Stimulated activated memory B cell treated with anti-CD40 and anti-IgM and Interleukin-4, amounts not matched to agents 10 μg/mL and 1 μg/mL and 100 μg/mL, for 72 hours (primary cell): ENCODE data around the gene FBRSL1.

Experiments
- ATAC-seq: fragments of 150-1000 bp; cut with Tn5 transposase; 2 replicates; pipeline ENCODE4 v1.10.0; 2021
- H3K27ac Mint-ChIP-seq: one replicate; pipeline ENCODE4 v1.8.0; 2022; ENCODE audit warnings: mild to moderate bottlenecking, mixed read lengths
- H3K27me3 Mint-ChIP-seq: one replicate; pipeline ENCODE4 v1.8.0; 2022; ENCODE audit warnings: mixed read lengths
- H3K36me3 Mint-ChIP-seq: one replicate; pipeline ENCODE4 v1.8.0; 2022; ENCODE audit warnings: mixed read lengths
- H3K4me1 Mint-ChIP-seq: one replicate; pipeline ENCODE4 v1.8.0; 2022; ENCODE audit warnings: mixed read lengths
- H3K4me3 Mint-ChIP-seq: one replicate; pipeline ENCODE4 v1.8.0; 2022; ENCODE audit warnings: mild to moderate bottlenecking, moderate library complexity, mixed read lengths
- H3K9me3 Mint-ChIP-seq: one replicate; pipeline ENCODE4 v1.8.0; 2022; ENCODE audit warnings: mixed read lengths

The FBRSL1 gene

DNA sequence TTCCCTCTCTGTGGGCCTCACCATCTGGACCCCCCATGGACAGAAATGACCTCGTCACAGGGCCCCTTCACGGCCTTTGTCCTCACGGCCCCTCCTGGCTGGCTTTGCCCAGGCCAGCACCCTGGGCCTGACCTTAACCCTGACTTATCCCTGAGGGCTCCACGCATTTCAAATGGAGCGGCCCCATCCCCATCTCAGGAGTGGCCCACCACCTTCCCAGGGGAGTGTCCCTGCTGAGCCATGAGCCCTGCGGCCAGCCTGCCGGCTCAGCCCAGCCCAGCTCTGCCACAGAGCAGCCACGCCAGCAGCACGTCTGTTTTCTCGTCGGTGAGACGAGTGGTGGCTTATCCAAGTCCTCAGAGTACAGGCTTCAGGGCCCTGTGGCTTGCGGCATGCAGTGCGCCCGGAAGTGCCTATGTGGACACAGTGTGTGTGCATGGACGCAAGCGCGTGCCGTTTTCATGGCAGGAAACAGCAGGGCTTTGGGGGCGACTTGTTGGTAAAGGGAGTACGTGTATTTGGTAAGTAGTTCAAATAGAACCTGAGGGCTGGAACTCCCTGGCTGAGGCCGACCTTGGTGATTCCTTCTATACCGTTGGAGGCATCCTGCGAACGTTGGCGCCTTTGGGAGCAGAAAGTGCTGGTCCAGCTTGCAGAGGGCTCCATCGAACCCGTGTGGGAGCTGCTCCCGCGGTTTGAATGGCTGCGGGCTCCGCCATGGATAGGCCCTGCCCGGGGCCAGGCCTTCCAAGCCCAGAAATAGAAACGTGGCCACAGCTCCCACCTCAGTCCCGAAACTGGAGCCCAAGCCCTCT lies 68.3 kb downstream of the FBRSL1 start:
- peaks cover 38% of the 10 kb centered on the region for H3K36me3 Mint-ChIP-seq
- H3K27me3 Mint-ChIP-seq = no peaks in the 10 kb centered on the region
- H3K4me1 Mint-ChIP-seq = peaks cover 39% of the 10 kb centered on the region
- peak overlapping the region; percentile 35 for H3K27ac Mint-ChIP-seq
- H3K9me3 Mint-ChIP-seq = no peaks in the 10 kb centered on the region
- H3K4me3 Mint-ChIP-seq = peak overlapping the region; percentile 73
- ATAC-seq = no peak

GRCh38 chr12:132558861-132559623 lies 69.1 kb downstream of the FBRSL1 start:
- peaks cover 39% of the 10 kb centered on the region for H3K4me1 Mint-ChIP-seq
- H3K36me3 Mint-ChIP-seq = peaks cover 37% of the 10 kb centered on the region
- H3K9me3 Mint-ChIP-seq = no peaks in the 10 kb centered on the region
- H3K27me3 Mint-ChIP-seq = no peaks in the 10 kb centered on the region
- H3K4me3 Mint-ChIP-seq = peak overlapping the region; percentile 73
- H3K27ac Mint-ChIP-seq = peak overlapping the region; percentile 35
- peak; percentile 31 for ATAC-seq

DNA sequence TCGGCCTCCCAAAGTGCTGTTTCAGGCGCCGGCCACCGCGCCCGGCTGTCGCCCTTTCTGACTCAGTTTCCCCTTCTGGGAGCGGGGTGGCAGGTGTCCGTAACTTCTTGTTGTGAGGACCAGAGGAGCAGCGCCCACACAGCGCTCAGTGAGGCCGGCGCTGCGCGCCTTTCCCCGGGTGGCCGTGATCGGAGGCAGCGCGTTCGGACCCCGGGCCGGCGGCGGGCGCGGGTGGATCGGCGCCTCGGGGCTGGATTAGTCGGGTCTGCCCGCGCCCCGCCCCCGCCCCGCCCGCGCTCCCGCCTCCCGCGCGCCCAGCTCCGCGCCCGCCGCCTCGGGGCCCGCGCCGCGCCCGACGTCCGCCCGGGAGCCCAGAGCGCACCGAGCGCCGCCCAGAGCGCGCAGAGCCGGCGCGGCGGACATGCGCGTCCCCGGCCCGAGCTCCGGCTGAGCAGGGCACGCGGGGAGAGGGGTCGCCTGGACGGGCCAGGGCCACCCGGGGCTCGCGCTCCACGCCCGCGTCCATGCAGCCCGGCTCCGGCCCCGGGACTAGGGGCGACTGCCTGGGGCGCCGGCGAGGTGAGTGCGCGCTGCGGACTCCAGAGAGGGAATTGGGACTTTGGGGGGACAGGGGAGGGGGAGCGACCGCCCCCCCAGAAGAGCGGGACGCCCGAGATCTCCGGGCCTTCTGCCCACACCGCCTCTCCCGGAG lies 69.9 kb downstream of the FBRSL1 start:
- H3K4me3 Mint-ChIP-seq = peak overlapping the region; percentile 73
- peaks cover 39% of the 10 kb centered on the region for H3K4me1 Mint-ChIP-seq
- H3K27ac Mint-ChIP-seq = peak overlapping the region; percentile 35
- peaks cover 29% of the 10 kb centered on the region for H3K36me3 Mint-ChIP-seq
- H3K27me3 Mint-ChIP-seq = no peaks in the 10 kb centered on the region
- no peaks in the 10 kb centered on the region for H3K9me3 Mint-ChIP-seq
- peak; percentile 60 for ATAC-seq

DNA sequence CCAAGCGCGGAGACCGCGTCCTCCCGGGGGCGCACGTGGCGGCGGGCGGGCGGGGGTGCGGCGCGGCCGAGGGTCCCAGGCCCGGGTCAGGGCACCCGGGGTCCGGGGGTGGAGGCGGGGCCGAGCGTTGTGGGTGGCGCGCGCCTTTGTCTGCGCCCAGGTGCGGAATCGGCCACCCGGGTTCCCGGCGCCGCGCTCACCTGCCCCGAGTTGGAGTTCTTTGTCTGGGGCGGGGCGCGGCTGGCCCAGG lies 70.3 kb downstream of the FBRSL1 start:
- Mint-ChIP-seq H3K36me3 (peaks cover 29% of the 10 kb centered on the region), H3K4me3 (peak overlapping the region; percentile 78), H3K27me3 (no peaks in the 10 kb centered on the region), H3K27ac (no peak overlapping the region), H3K4me1 (peaks cover 39% of the 10 kb centered on the region), H3K9me3 (no peaks in the 10 kb centered on the region)
- ATAC-seq = peak; percentile 47

- H3K36me3 Mint-ChIP-seq = peaks cover 29% of the 10 kb centered on the region
- peak overlapping the region; percentile 78 for H3K4me3 Mint-ChIP-seq
- H3K27me3 Mint-ChIP-seq = no peaks in the 10 kb centered on the region
- ATAC-seq = peak; percentile 62
- peaks cover 41% of the 10 kb centered on the region for H3K4me1 Mint-ChIP-seq
- no peaks in the 10 kb centered on the region for H3K9me3 Mint-ChIP-seq
- no peak overlapping the region for H3K27ac Mint-ChIP-seq
Measured at GRCh38 chr12:132560614-132561426, 70.9 kb downstream of the FBRSL1 start.
